ENCODE measurements around the gene PLEKHF1. TPM values are rescaled to one million over a fixed set of nuclear protein-coding genes. Genes with fewer than 3 reads are reported as not detected.
A peak's percentile ranks its signal among the peaks of the same experiment; 100 is the strongest.

The PLEKHF1 gene
- total RNA-seq, 1 donor from 2014 or later, result 9.6 TPM

DNA sequence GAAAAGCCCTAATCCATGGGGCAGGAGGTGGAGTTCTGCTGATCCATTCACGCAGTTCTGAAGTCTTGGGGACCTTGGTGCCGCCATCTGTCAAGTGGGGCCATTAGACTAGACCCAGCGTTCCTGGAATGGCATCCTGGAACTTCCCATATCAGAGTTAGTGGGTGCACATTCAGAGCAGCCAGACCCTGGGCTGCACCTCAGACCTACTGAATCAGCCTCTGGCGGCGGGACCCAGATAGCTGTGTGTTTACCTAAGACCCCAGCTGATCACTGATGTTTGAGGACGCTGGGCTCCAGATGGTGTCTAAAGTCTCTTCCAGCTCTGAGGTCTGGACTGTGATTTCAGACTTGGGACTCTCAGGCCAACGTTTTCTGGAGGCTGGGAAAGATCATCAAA is 46.4 kb upstream of the PLEKHF1 start:
- H3K4me1 Mint-ChIP-seq (ENCODE audit: low read depth), result peaks cover 12% of the 10 kb centered on the region
- TF ChIP-seq, protein P1, sequence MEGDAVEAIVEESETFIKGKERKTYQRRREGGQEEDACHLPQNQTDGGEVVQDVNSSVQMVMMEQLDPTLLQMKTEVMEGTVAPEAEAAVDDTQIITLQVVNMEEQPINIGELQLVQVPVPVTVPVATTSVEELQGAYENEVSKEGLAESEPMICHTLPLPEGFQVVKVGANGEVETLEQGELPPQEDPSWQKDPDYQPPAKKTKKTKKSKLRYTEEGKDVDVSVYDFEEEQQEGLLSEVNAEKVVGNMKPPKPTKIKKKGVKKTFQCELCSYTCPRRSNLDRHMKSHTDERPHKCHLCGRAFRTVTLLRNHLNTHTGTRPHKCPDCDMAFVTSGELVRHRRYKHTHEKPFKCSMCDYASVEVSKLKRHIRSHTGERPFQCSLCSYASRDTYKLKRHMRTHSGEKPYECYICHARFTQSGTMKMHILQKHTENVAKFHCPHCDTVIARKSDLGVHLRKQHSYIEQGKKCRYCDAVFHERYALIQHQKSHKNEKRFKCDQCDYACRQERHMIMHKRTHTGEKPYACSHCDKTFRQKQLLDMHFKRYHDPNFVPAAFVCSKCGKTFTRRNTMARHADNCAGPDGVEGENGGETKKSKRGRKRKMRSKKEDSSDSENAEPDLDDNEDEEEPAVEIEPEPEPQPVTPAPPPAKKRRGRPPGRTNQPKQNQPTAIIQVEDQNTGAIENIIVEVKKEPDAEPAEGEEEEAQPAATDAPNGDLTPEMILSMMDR (IDR thresholded peaks at IDR 0.05; ENCODE audit: unreplicated experiment), result no peak
- H3K36me3 Mint-ChIP-seq (ENCODE audit: insufficient read depth), result no peaks in the 10 kb centered on the region
- H3K9me3 Mint-ChIP-seq (ENCODE audit: low read depth), result no peaks in the 10 kb centered on the region
- peaks cover 4% of the 10 kb centered on the region for H3K27me3 Mint-ChIP-seq
- no peak for DNase-seq (ENCODE audit: low spot score, unreplicated experiment)
- H3K27ac Mint-ChIP-seq, result no peak overlapping the region
- no peak overlapping the region for H3K4me3 Mint-ChIP-seq (ENCODE audit: low read depth)

DNA sequence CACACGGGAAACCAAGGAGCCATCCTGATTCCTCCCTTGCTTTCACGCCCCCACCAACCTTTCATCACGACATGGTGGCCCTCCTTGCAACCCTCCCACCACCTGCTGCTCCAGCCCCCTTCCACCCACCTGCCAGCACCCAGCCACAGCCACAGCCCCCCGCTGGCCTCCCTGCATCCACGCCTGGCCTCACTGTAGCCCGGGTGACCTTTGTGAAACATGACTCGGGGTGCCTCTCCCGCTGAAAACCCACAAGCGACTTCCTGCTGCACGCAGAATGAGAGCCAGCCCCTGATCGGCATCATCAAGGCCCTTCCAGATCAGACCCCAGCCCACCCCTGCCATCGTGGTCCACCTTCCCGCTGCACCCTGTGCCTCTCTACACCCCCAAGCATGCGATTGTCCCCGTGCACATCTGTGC is 44.3 kb upstream of the PLEKHF1 start:
- Mint-ChIP-seq H3K36me3 (ENCODE audit: insufficient read depth) (no peaks in the 10 kb centered on the region), H3K4me3 (ENCODE audit: low read depth) (no peak overlapping the region), H3K27ac (no peak overlapping the region), H3K9me3 (ENCODE audit: low read depth) (no peaks in the 10 kb centered on the region), H3K4me1 (ENCODE audit: low read depth) (peaks cover 27% of the 10 kb centered on the region), H3K27me3 (peaks cover 4% of the 10 kb centered on the region)
- TF ChIP-seq, protein P1 (IDR thresholded peaks at IDR 0.05; ENCODE audit: unreplicated experiment), result no peak
- DNase-seq (ENCODE audit: low spot score, unreplicated experiment), result no peak

DNA sequence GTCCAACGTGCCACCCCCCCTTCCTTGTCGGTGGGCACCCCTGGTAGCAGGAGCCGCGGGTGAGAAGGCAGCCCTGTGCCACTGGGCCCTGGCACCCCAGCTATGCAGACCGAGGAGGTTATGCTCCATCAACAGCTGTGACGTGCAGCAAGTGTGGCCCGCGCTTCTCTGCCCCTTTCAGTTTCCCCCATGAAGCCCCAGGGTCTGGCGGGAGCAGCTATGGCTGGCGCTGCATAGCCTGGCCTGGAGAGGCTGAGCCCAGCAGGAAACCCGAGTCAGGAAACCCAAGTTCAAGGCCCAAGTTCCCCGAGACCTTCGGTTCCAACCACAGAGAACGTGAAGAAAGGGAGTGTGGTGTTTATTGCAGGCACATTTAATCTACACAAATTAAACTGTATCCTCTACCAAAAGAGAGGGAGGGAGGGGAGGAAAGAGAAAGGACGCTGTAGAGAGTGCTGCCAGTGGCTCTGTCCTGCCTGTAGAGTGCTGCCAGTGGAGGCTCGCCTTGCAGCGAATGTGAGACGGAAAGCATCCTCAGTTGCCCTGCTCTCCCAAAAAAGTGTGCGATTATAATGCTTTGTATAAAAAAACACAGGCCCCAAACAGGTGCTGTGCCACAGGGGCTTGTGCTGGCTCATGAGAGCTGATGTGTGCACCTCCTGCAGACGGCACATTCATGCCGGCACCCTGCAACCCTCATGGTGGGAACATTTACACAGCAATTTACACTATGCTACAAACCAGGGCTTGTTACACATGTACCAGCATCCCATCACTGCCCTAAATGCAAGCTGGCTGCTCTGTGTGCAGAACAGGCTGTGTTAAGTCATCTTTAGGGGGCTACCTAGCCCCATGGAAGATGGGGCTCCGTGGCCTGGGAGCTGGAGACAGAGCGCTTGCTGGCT is 42.8 kb upstream of the PLEKHF1 start:
- H3K36me3 Mint-ChIP-seq (ENCODE audit: insufficient read depth), result no peaks in the 10 kb centered on the region
- TF ChIP-seq, protein P1 (IDR thresholded peaks at IDR 0.05; ENCODE audit: unreplicated experiment), result peak; percentile 1
- no peaks in the 10 kb centered on the region for H3K9me3 Mint-ChIP-seq (ENCODE audit: low read depth)
- DNase-seq (ENCODE audit: low spot score, unreplicated experiment), result no peak
- H3K4me3 Mint-ChIP-seq (ENCODE audit: low read depth), result no peak overlapping the region
- H3K27ac Mint-ChIP-seq, result no peak overlapping the region
- H3K27me3 Mint-ChIP-seq, result peaks cover 4% of the 10 kb centered on the region
- H3K4me1 Mint-ChIP-seq (ENCODE audit: low read depth), result peaks cover 26% of the 10 kb centered on the region

DNA sequence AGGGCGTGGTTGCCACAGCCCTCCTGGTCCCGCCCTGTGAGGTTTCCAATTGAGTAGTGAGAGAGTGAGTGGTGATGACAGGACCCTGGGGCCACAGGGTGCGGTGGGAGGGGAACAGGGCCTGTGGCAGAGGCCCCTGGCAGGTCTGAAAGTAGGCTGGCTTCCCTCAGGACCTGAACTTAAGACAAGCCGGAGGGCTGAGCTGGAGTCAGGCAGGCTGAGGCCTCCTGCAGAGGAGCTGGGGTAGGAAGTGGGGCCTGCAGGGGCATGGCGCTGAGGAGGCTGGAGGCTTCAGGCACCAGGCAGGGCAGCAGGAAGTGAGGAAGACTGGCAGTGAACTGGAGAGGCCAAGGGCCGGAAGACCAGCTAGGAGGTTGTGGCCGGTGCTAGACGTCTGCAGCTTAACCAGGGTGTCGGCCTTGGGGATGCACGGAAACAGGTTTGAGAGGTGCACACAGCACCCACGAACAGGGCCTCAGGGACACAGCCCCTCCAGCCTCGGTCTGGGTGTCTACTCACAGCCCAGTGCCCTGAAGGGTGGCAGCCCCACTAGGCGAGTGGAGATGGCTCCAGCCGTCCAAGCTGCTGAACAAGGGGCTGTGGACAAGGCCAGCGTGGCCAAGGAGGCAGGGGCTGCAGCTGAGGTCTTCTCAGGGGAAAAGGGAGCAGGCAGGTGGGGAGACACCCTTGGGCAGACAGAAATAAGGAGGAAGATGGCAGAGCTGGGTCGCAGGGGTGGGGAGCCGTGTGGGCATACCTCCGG is 41.4 kb upstream of the PLEKHF1 start:
- Mint-ChIP-seq H3K27me3 (peaks cover 4% of the 10 kb centered on the region), H3K9me3 (ENCODE audit: low read depth) (no peaks in the 10 kb centered on the region), H3K27ac (peak overlapping the region; percentile 99), H3K36me3 (ENCODE audit: insufficient read depth) (no peaks in the 10 kb centered on the region), H3K4me1 (ENCODE audit: low read depth) (peaks cover 23% of the 10 kb centered on the region), H3K4me3 (ENCODE audit: low read depth) (no peak overlapping the region)
- TF ChIP-seq, protein P1 (IDR thresholded peaks at IDR 0.05; ENCODE audit: unreplicated experiment), result no peak
- no peak for DNase-seq (ENCODE audit: low spot score, unreplicated experiment)

DNA sequence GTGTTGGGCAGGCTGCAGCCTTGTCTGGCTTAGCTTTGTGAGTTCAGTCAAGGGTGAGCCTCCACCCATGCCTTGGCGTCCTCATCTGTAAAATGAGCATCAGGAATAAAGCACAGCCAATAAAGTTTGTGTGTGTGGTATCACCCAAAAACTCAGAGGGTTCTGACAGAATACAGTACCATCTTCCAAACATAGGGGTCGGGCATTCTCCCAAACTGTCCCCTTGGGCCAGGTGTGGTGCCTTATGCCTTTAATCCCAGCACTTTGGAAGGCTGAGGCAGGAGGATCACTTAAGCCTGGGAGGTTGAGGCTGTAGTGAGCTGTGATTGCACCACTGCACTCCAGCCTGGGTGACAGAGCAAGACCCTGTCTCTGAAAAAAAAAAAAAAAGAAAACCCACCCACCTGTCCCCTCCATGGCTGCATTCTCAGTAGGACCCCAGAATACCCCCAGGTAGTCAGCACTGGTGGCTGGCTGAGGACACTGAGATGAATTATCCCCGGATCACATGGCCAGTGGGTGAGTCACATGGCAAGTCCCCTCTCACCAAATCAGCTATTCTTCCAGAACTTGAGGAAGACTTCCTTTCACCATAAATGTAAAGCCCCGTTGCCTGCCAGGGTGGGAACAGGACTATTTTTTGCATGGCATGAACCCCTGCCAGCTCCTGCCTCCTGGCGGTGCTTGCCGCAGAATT is 40.6 kb upstream of the PLEKHF1 start:
- Mint-ChIP-seq H3K27ac (peak overlapping the region; percentile 99), H3K9me3 (ENCODE audit: low read depth) (no peaks in the 10 kb centered on the region), H3K27me3 (peaks cover 4% of the 10 kb centered on the region), H3K36me3 (ENCODE audit: insufficient read depth) (no peaks in the 10 kb centered on the region), H3K4me3 (ENCODE audit: low read depth) (no peak overlapping the region), H3K4me1 (ENCODE audit: low read depth) (peaks cover 23% of the 10 kb centered on the region)
- TF ChIP-seq, protein P1 (IDR thresholded peaks at IDR 0.05; ENCODE audit: unreplicated experiment), result no peak
- DNase-seq (ENCODE audit: low spot score, unreplicated experiment), result no peak

Data from progenitor cell of endocrine pancreas (in vitro differentiated cells).